A549 (cell line): ENCODE data around the gene GPR176. TPM values are rescaled to one million over a fixed set of nuclear protein-coding genes. Genes with fewer than 3 reads are reported as not detected.
A peak's percentile ranks its signal among the peaks of the same experiment; 100 is the strongest.

Source experiments
- ATAC-seq, 2 experiments: fragments of 200-7000 bp in 1 of 2; fragments of >200 bp in 1 of 2; cut with Nextera tagmentation in 1 of 2; cut with Tn5 transposase in 1 of 2; 3 replicates each; pipeline versions ENCODE4 v1.8.0 to v1.9.1; 2018 to 2020; ENCODE audit warnings: mild to moderate bottlenecking in 1 of 2, moderate library complexity in 1 of 2
- CTCF ChIA-PET: fragments of 300-600 bp; sonication (Branson Sonifier 250); formaldehyde crosslinking; extraction: SDS; loops from one replicate; lab custom pipeline; 2021; ENCODE audit warnings: antibody characterized with exemption, inconsistent platforms; lab: Yijun Ruan, JAX
- POLR2A ChIA-PET: fragments of 350-600 bp; formaldehyde crosslinking; extraction: SDS; loops from one replicate; lab custom pipeline; 2021; ENCODE audit warnings: antibody characterized with exemption, inconsistent platforms; lab: Yijun Ruan, JAX
- DNase-seq, 2 experiments: peaks; one replicate each; pipeline versions ENCODE4 v3.0.0 to v3.0.0-alpha.2; 2011 to 2016; ENCODE audit warnings: low read depth in 1 of 2, low spot score in 1 of 2
- FAIRE-seq: peaks from 2 replicates; lab custom pipeline; 2011; peaks lifted over from hg19 to GRCh38; lab: Jason Lieb, UNC
- H3K27ac ChIP-seq, 2 experiments: fragments of >200 bp; sonication (Bioruptor Twin); formaldehyde crosslinking; 3 replicates each; pipeline ENCODE4 v1.5.1; 2016 to 2017
- H3K4me1 ChIP-seq: fragments of >200 bp; sonication (Bioruptor Twin); formaldehyde crosslinking; 3 replicates; pipeline ENCODE4 v1.6.1; 2016
- H3K4me2 ChIP-seq: fragments of >200 bp; sonication (Bioruptor Twin); formaldehyde crosslinking; 3 replicates; pipeline ENCODE4 v1.6.1; 2016
- H3K4me3 ChIP-seq: fragments of >200 bp; sonication (Bioruptor Twin); formaldehyde crosslinking; 3 replicates; pipeline ENCODE4 v1.5.1; 2016
- H3K9me3 ChIP-seq: fragments of >200 bp; sonication (Bioruptor Twin); formaldehyde crosslinking; 3 replicates; pipeline ENCODE4 v1.6.1; 2016
- ATOH8 ChIP-seq: fragments of 250-450 bp; sonication (Bioruptor Pico); IDR thresholded peaks from 2 replicates; pipeline ENCODE4 v1.5.0; 2020; ENCODE audit warnings: low read depth, mild to moderate bottlenecking, moderate library complexity
- BCL3 ChIP-seq: fragments of >200 bp; sonication (Bioruptor Twin); formaldehyde crosslinking; IDR thresholded peaks from 3 replicates; pipeline ENCODE4 v1.6.1; 2016
- BHLHE40 ChIP-seq: IDR thresholded peaks from 2 replicates; pipeline ENCODE4 v1.6.1; 2012; ENCODE audit warnings: low read depth, low read length, inconsistent platforms
- CBX2 ChIP-seq: fragments of 200-600 bp; sonication (generic); IDR thresholded peaks from 2 replicates; pipeline ENCODE4 v1.6.1; 2016; ENCODE audit warnings: low read depth, mild to moderate bottlenecking, borderline replicate concordance
- CBX8 ChIP-seq: fragments of 200-600 bp; sonication (generic); IDR thresholded peaks from 2 replicates; pipeline ENCODE4 v1.6.1; 2016
- CEBPB ChIP-seq, 2 experiments: fragments of >200 bp in 1 of 2; sonication (Bioruptor Twin) in 1 of 2; formaldehyde crosslinking in 1 of 2; IDR thresholded peaks; 2 replicates each; pipeline ENCODE4 v1.6.1; 2012 to 2016
- CTCF ChIP-seq: fragments of >200 bp; sonication (Bioruptor Twin); formaldehyde crosslinking; IDR thresholded peaks from 3 replicates; pipeline ENCODE4 v1.5.1; 2016
- E2F6 ChIP-seq: IDR thresholded peaks from 2 replicates; pipeline ENCODE4 v1.6.1; 2012; ENCODE audit warnings: low read depth, borderline replicate concordance
- EHF ChIP-seq: fragments of 250-450 bp; sonication (Bioruptor Pico); IDR thresholded peaks from 2 replicates; pipeline ENCODE4 v1.5.0; 2020; ENCODE audit warnings: mild to moderate bottlenecking
- EHMT2 ChIP-seq: fragments of 200-600 bp; sonication (generic); IDR thresholded peaks from 2 replicates; pipeline ENCODE4 v1.6.1; 2016; ENCODE audit warnings: antibody characterized with exemption, low read depth, mild to moderate bottlenecking, moderate library complexity
- FOSB ChIP-seq: fragments of 250-450 bp; sonication (Bioruptor Pico); IDR thresholded peaks from 2 replicates; pipeline ENCODE4 v1.5.0; 2020; ENCODE audit warnings: mild to moderate bottlenecking, moderate library complexity
- HDAC2 ChIP-seq: fragments of 200-600 bp; sonication (generic); IDR thresholded peaks from 2 replicates; pipeline ENCODE4 v1.6.1; 2016
- HES2 ChIP-seq: fragments of >200 bp; sonication (Bioruptor Twin); formaldehyde crosslinking; IDR thresholded peaks from 2 replicates; pipeline ENCODE4 v1.6.1; 2016
- HOXA7 ChIP-seq: fragments of 250-450 bp; sonication (Bioruptor Pico); IDR thresholded peaks from 2 replicates; pipeline ENCODE4 v1.5.0; 2020; ENCODE audit warnings: mild to moderate bottlenecking, moderate library complexity
- HOXB13 ChIP-seq: fragments of 250-450 bp; sonication (Bioruptor Pico); IDR thresholded peaks from 2 replicates; pipeline ENCODE4 v1.5.0; 2020; ENCODE audit warnings: low read depth, mild to moderate bottlenecking, moderate library complexity
- HOXB5 ChIP-seq: fragments of 250-450 bp; sonication (Bioruptor Pico); IDR thresholded peaks from 2 replicates; pipeline ENCODE4 v1.5.0; 2020; ENCODE audit warnings: mild to moderate bottlenecking, moderate library complexity
- JUN ChIP-seq, 2 experiments: fragments of >200 bp; sonication (Bioruptor Twin); formaldehyde crosslinking; IDR thresholded peaks; 2 replicates in 1 of 2; 3 replicates in 1 of 2; pipeline ENCODE4 v1.6.1; 2016 to 2017
- KDM1A ChIP-seq: fragments of 200-600 bp; sonication (generic); IDR thresholded peaks from 2 replicates; pipeline ENCODE4 v1.6.1; 2016; ENCODE audit warnings: low read depth, mild to moderate bottlenecking
- NPAS2 ChIP-seq: fragments of 250-450 bp; sonication (Bioruptor Pico); IDR thresholded peaks from 2 replicates; pipeline ENCODE4 v1.8.0; 2022; ENCODE audit warnings: mild to moderate bottlenecking, moderate library complexity, borderline replicate concordance
- POLR2AphosphoS2 ChIP-seq: conservative IDR thresholded peaks from 2 replicates; pipeline ENCODE4 v1.6.1; 2012; ENCODE audit warnings: low read length, improper control_type of control experiment, inconsistent platforms
- RARB ChIP-seq: fragments of 250-450 bp; sonication (Bioruptor Pico); IDR thresholded peaks from 2 replicates; pipeline ENCODE4 v1.8.0; 2021; ENCODE audit warnings: mild to moderate bottlenecking, moderate library complexity
- RFX5 ChIP-seq: fragments of 450-650 bp; IDR thresholded peaks from 2 replicates; pipeline ENCODE4 v1.7.1; 2014; ENCODE audit warnings: antibody characterized with exemption, mild to moderate bottlenecking, moderate library complexity
- RNF2 ChIP-seq: fragments of 200-600 bp; sonication (generic); IDR thresholded peaks from 2 replicates; pipeline ENCODE4 v1.6.1; 2016; ENCODE audit warnings: low read depth, mild to moderate bottlenecking, antibody characterized with exemption, moderate library complexity, borderline replicate concordance
- SMC3 ChIP-seq: fragments of >200 bp; sonication (Bioruptor Twin); formaldehyde crosslinking; IDR thresholded peaks from 3 replicates; pipeline ENCODE4 v1.6.1; 2018; ENCODE audit warnings: inconsistent platforms
- TP53 ChIP-seq: fragments of 250-450 bp; sonication (Bioruptor Pico); IDR thresholded peaks from 2 replicates; pipeline ENCODE4 v1.5.0; 2021; ENCODE audit warnings: mild to moderate bottlenecking, moderate library complexity
- USF2 ChIP-seq: fragments of 450-650 bp; IDR thresholded peaks from 2 replicates; pipeline ENCODE4 v1.6.1; 2014; ENCODE audit warnings: antibody characterized with exemption
- ZNF302 ChIP-seq: fragments of 250-450 bp; sonication (Bioruptor Pico); IDR thresholded peaks from 2 replicates; pipeline ENCODE4 v1.9.0; 2021; ENCODE audit warnings: inconsistent platforms, mild to moderate bottlenecking, moderate library complexity
- ZSCAN20 ChIP-seq: fragments of 250-450 bp; sonication (Bioruptor Pico); IDR thresholded peaks from 2 replicates; pipeline ENCODE4 v1.8.0; 2022; ENCODE audit warnings: mild to moderate bottlenecking, moderate library complexity
- WGBS: methylation state at CpG from one replicate; pipeline ENCODE4 v1.1.6; 2017; ENCODE audit errors: missing lambda C conversion rate; 5-methylcytosine and 5-hydroxymethylcytosine counted together
- polyA plus RNA-seq, 4 experiments: library from polyadenylated mRNA; depleted of rRNA in 3 of 4; stranded (reverse); fragments of >200 nt; fragmentation: RNase III in 1 of 4; extraction: RNeasy Plus Mini Kit Qiagen cat#74134 plus additional on column Dnase treatment in 1 of 4; gene quantifications; 2 replicates in 3 of 4; 3 replicates in 1 of 4; pipeline ENCODE4 v1.2.3, GENCODE V29; 2011 to 2017
- TF ChIP-seq, protein P1 (sequence below): fragments of 200-600 bp; sonication (generic); IDR thresholded peaks from 2 replicates; pipeline ENCODE4 v1.6.1; 2016; ENCODE audit warnings: antibody characterized with exemption, mild to moderate bottlenecking, moderate library complexity
- TF ChIP-seq, protein P2 (sequence below): IDR thresholded peaks from 2 replicates; pipeline ENCODE4 v1.6.1; 2012

Gene GPR176
- polyA plus RNA-seq, 2 of the 4 experiments (the other 2 are of a cell fraction): 1.5 to 8.1 TPM

- WGBS: 4% methylated on average over 5 of the region's 64 CpGs
- ATAC-seq (peak; percentile 98 to 99), DNase-seq (peak; percentile 86 to 94), FAIRE-seq (no peak)
- H3K4me1 ChIP-seq: peaks cover 15% of the 10 kb centered on the region; the same call in 2 of the 3 replicates
- H3K4me3 ChIP-seq: peak within 1 kb of the TSS; percentile 76
- peaks cover 4% of the 10 kb centered on the region; the same call in 1 of the 3 replicates for H3K9me3 ChIP-seq
- ChIA-PET POLR2A (interaction anchor here (0.8 to 1.3 kb wide), 3 partner anchors 10 to 151 kb away, joined by 3 to 9 read pairs (median 4); partner anchors contain the start of gene EIF2AK4), CTCF (interaction anchor here (0.8 to 1.0 kb wide), 2 partner anchors 93 to 202 kb away, joined by 3 to 4 read pairs; partner anchors contain the start of gene THBS1)
- peak within 1 kb of the TSS; percentile 83 for H3K4me2 ChIP-seq
- peak within 1 kb of the TSS; percentile 79 to 88 for H3K27ac ChIP-seq
- TF ChIP-seq KDM1A (peak; percentile 64; the same call in 1 of the 2 replicates), CEBPB (IDR thresholded peaks at IDR 0.05) (no peak), RFX5 (no peak), SMC3 (no peak), CBX8 (no peak), CTCF (no peak), E2F6 (no peak), BCL3 (no peak), NPAS2 (no peak), USF2 (no peak), EHMT2 (no peak), JUN (IDR thresholded peaks at IDR 0.05) (peak in 1 of 2 experiments; percentile 44; a peak in 1 of 5 replicates), HOXB13 (CRISPR knock-in tag) (no peak), CBX2 (no peak), POLR2AphosphoS2 (no peak), RARB (no peak), HOXB5 (CRISPR knock-in tag) (no peak), EHF (no peak), TP53 (CRISPR knock-in tag) (no peak), BHLHE40 (no peak), HDAC2 (no peak), ATOH8 (CRISPR knock-in tag) (no peak), HES2 (no peak), ZNF302 (CRISPR knock-in tag) (no peak), HOXA7 (CRISPR knock-in tag) (no peak), ZSCAN20 (CRISPR knock-in tag) (no peak), RNF2 (no peak), FOSB (CRISPR knock-in tag) (no peak)
- TF ChIP-seq, protein P1, sequence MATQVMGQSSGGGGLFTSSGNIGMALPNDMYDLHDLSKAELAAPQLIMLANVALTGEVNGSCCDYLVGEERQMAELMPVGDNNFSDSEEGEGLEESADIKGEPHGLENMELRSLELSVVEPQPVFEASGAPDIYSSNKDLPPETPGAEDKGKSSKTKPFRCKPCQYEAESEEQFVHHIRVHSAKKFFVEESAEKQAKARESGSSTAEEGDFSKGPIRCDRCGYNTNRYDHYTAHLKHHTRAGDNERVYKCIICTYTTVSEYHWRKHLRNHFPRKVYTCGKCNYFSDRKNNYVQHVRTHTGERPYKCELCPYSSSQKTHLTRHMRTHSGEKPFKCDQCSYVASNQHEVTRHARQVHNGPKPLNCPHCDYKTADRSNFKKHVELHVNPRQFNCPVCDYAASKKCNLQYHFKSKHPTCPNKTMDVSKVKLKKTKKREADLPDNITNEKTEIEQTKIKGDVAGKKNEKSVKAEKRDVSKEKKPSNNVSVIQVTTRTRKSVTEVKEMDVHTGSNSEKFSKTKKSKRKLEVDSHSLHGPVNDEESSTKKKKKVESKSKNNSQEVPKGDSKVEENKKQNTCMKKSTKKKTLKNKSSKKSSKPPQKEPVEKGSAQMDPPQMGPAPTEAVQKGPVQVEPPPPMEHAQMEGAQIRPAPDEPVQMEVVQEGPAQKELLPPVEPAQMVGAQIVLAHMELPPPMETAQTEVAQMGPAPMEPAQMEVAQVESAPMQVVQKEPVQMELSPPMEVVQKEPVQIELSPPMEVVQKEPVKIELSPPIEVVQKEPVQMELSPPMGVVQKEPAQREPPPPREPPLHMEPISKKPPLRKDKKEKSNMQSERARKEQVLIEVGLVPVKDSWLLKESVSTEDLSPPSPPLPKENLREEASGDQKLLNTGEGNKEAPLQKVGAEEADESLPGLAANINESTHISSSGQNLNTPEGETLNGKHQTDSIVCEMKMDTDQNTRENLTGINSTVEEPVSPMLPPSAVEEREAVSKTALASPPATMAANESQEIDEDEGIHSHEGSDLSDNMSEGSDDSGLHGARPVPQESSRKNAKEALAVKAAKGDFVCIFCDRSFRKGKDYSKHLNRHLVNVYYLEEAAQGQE: peak; percentile 99
- TF ChIP-seq, protein P2, sequence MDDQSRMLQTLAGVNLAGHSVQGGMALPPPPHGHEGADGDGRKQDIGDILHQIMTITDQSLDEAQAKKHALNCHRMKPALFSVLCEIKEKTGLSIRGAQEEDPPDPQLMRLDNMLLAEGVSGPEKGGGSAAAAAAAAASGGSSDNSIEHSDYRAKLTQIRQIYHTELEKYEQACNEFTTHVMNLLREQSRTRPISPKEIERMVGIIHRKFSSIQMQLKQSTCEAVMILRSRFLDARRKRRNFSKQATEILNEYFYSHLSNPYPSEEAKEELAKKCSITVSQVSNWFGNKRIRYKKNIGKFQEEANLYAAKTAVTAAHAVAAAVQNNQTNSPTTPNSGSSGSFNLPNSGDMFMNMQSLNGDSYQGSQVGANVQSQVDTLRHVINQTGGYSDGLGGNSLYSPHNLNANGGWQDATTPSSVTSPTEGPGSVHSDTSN: no peak
Observed at GRCh38 chr15:39782441-39783138, 137.5 kb downstream of the GPR176 start, which contains the start of gene FSIP1. FSIP1 (minus strand) TSS chr15:39782841; CDS start chr15:39776524, 6,317 bp downstream.
